Thyroid gland (tissue), 4 donors: ENCODE measurements around the gene RPS6KA4.

Experiments used
- CTCF ChIP-seq, 6 experiments: fragments of 200-600 bp in 3 of 6; fragments of 450-650 bp in 3 of 6; sonication (generic) in 3 of 6; IDR thresholded peaks; one replicate each; pipeline ENCODE4 v1.5.1; 2016 to 2019; ENCODE audit warnings: antibody characterized with exemption in 6 of 6, mild to moderate bottlenecking in 2 of 6, inconsistent platforms in 1 of 6, moderate library complexity in 1 of 6
- POLR2A ChIP-seq, 2 donors: fragments of 450-650 bp; IDR thresholded peaks; one replicate each; pipeline ENCODE4 v1.6.1; 2017; ENCODE audit warnings: antibody characterized with exemption in 2 of 2, mild to moderate bottlenecking in 2 of 2, moderate library complexity in 1 of 2

- TF ChIP-seq CTCF (IDR thresholded peaks at IDR 0.05) (no peak), POLR2A (IDR thresholded peaks at IDR 0.05) (no peak)
Measured at GRCh38 chr11:64419257-64419790, 60.4 kb downstream of the RPS6KA4 start.
